NCI-H748 (cell line): ENCODE measurements around the gene EEF1A2.

ENCODE experiments used
- DNase-seq: peaks from one replicate; lab custom pipeline; 2025; ENCODE audit not compliant: unreplicated experiment; lab: John Stamatoyannopoulos, UW

EEF1A2 gene

GRCh38 chr20:63471717-63471980 is 27.2 kb downstream of the EEF1A2 start:
- peak; percentile 35 for DNase-seq

GRCh38 chr20:63471002-63471716 is 27.7 kb downstream of the EEF1A2 start:
- peak; percentile 5 for DNase-seq

DNA sequence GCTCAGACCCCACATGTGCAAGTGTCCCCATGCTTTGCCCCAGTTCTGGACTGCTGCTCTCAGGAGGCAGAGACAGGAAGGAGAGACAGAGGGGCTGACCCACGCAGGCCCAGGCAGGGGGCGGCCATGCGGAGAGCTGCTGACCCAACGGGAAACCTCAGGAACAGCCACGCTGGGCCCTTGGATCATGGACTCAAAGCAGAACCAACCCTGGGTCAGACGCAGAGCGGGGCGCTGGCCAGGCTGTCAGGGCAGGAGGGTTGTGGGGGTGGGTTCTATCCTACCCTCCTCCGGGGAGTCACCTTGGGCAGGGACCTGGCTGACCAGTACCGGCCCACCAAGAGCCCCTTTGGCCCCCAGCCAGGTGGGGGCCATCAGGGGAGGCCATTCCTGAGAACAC is 28.5 kb downstream of the EEF1A2 start:
- DNase-seq: no peak

DNA sequence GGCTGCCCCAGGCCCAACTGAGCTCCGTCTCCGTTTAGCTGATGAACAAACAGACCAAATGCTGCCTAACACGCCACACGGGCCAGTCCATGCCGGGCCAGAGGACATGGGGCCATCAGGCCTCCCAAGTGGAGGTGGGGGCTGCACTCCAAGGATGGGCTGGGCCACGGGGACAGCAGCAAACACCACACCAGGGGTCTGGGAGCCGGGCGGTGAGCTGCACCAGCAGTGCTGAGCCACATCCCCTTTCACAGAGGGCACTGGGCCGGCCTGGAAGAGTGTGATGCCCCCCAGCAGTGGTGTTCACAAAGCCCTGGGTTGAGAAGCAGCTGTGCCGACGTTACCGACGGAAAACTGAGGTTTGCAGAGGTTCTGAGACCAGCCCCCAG is 29.2 kb downstream of the EEF1A2 start:
- no peak for DNase-seq

- no peak for DNase-seq
Observed at GRCh38 chr20:63469019-63469712, 29.7 kb downstream of the EEF1A2 start.

DNA sequence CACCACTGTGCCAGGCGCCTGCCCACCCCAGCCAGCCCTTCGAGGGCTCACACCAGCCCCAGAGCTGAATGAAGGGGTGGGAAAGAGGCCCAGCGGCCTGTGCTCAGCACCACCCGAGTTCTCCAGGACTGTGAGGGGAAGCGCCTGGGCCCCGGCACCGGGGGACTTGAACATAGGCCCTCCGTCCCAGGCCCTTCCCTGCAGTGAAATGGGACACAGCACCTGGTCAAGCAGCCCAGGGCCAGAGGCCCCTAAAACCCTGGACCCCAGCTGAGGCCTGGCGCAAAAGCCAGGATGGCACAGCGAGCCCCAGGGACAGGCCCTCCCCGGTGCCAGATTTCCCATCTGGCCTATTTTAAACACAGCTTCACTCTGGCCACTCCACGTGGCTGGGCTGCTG is 30.5 kb downstream of the EEF1A2 start:
- no peak for DNase-seq

DNA sequence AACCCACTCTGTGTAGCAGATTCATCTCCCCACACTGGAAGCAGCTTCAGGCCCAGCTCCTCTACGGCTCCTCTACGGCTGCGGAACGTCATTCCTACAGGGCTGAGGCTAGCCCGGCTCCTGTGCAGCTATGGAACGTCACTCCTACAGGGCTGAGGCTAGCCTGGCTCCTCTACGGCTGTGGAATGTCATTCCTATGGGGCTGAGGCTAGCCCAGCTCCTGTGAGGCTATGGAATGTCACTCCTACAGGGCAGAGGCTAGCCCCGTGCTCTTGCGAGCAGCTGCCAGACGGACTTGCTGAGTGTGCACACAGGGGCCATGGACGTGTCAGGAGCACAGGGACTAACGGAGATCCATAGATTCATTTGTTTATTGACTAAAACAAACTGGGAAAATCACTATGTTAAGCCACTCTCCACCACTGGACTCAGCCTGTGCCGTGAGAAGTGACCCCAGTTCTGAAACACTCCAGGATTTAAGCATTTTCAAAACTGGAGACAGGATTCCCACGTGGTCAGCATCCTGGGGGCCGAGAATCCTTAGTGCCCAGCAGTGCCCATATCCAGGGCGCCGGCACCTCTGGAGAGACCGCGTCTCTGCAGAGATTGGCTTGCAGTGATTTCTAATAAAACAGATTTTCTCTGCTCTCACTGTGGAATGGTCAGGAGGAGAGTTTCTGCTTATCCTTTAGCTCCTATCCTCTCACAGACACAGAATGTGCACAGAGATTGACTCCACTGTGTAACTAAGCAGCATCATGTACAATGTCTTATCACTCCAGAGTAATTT is 31.4 kb downstream of the EEF1A2 start:
- DNase-seq: no peak

- DNase-seq: no peak
Observed at GRCh38 chr20:63466861-63467260, 32.0 kb downstream of the EEF1A2 start.

GRCh38 chr20:63466250-63466825 is 32.5 kb downstream of the EEF1A2 start:
- DNase-seq: no peak

DNA sequence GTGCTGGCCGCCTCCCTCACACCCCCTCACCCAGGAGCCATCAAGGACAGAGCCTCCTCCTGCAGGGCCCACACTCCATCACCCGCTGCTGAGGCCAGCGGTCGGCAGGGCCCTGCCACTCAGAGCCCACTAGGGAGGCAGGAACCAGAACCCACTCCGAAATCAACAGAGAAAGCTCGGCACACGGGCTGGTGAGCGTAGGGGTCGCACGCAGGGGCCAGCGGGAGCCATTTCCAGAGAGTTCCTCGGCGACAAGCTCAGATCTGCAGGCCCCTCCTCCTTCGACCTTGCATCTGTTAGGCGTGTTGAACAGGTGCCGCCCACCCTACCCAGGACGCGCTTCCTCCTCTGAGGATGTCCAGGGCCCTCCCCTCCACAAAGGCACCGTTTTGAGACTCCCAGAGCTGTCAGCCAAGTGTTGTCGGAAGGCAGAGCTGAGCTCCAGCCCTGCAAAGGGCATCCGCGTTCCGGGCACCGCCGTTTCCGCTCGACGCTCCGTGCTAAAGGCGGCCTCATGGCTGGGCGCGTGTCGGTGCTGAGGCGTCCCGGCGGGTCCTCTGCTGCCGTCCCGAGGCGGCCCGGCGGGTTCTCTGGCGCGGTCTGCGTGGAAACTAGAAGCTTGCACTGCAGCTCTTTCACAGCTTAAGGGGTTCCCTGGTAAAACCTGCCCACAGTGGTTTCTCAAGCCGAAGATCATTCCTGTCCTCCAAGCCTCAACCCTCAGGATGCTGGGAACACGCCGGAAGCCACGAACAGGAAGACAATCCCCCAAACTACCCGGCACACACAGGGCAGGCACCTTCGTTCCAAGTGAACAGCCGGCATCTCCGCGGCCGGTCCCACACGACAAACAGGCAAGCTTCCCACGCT is 33.3 kb downstream of the EEF1A2 start:
- no peak for DNase-seq

DNA sequence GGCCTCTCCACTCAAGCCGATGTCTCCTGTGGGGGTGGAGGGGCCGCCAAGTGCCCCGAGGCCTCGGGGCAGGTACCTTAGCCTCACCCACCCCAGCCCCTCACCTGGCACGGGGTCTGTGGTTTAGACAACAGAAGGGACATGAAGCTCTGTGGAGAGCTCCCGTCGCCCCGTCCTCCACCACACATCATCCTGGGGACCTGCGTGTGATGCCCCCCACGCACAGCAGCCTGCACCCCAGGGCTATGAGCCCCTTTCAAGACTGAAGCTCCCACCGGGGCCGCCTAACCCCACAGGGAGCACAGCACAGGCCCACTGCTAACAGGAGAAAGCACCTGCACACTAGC is 34.6 kb downstream of the EEF1A2 start:
- no peak for DNase-seq

DNA sequence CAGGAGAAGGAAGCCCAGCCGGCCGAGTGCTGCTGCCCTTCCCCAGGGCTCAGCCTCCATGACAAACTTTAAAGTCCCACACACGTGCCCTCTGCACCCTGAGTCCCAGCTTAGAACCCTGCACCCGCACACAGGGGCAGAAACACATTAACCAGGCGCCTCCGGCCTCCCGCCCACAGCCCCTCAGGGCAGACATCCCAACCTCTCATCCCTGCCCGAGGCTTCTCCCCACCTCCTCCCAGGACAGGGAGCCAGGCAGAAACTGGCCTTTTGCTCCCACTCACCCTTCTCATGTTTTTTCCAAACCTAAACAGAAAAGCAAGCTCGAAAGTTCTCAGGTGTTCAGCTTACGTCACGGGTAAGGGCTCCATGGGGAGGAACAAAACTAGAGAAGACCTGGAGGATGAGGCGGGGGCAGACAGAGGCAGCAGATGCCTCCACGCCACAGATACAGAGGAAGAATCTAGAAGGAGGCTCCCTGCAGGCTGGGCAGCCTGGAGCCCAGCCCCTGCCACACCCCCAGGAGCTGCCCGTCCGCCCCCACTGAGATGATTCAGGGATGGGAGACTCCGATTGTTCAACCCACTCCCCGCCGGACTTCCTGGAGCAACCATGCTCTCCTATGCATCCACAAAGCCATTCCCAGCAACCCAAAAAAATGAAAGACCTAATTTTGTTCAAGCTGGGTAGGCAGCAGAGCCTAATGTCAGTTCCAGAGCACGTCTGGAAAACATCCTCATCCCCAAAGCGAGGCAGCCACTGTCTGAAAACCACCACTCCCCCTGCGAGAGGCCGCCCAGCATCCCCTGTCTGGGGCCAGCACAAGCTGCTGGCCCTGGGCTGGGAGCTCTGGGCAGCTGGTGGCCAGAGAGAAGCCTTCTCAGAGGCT is 35.2 kb downstream of the EEF1A2 start:
- no peak for DNase-seq

- DNase-seq: no peak
Observed at GRCh38 chr20:63462244-63462643, 36.6 kb downstream of the EEF1A2 start.

GRCh38 chr20:63461104-63461763 is 37.6 kb downstream of the EEF1A2 start:
- no peak for DNase-seq

DNA sequence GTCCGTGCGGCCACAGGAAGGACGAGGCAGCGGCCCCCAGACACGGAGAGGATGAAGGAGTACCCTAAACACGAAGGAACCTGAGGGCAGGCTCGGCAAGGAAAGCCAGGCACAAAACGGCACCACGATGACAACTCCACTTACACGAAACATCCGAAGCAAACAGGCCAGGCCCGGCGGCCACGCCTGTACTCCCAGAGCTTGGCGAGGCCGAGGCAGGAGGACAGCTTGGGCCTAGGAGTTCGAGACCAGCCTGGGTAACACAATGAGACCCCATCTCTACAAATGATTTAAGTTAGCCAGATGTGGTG is 39.9 kb downstream of the EEF1A2 start:
- DNase-seq: no peak

DNA sequence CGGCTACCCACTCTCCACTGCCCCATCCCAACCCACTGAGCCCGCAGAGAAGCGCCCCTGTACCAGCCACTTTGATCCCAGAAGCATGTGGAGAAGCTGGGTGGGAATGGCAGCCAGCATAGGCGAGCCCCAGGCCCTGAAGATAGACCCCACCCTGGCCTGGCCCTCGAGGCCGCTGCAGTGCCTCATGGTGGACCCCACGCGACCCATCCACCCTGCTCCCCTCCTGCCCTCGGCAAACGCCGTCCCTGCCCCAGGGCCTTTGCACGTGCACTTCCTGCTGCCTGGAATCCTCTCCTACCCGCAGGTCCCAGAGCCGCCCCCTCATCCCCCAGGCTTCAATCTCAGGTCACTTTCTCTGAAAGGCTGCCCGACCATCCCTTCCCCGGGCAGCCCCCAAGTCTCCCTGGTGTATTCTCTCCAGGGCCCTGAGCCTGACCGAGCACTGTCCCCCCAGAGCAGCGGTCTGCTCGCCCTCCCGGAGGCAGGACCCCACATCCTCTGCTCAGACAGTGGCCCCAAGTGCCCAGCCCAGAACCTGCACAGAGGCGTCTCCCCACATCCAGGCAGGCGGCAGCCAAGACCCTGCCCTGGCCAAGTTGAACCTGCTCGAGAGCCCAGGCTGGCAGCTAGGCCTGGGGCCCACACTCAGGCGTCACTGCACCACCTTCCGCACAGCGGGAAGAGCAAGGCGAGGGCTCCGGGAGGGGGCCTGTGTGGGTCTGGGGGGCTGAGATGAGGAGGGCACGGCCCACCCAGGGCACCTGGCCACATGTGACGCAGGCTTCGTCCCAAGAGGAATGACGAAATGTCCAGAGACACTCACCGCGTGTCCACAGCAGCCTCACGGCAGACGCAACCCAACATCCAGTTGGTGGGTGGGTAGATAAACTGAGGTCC is 40.5 kb downstream of the EEF1A2 start:
- DNase-seq: no peak

- no peak for DNase-seq
Observed at GRCh38 chr20:63457737-63458136, 41.1 kb downstream of the EEF1A2 start.

DNA sequence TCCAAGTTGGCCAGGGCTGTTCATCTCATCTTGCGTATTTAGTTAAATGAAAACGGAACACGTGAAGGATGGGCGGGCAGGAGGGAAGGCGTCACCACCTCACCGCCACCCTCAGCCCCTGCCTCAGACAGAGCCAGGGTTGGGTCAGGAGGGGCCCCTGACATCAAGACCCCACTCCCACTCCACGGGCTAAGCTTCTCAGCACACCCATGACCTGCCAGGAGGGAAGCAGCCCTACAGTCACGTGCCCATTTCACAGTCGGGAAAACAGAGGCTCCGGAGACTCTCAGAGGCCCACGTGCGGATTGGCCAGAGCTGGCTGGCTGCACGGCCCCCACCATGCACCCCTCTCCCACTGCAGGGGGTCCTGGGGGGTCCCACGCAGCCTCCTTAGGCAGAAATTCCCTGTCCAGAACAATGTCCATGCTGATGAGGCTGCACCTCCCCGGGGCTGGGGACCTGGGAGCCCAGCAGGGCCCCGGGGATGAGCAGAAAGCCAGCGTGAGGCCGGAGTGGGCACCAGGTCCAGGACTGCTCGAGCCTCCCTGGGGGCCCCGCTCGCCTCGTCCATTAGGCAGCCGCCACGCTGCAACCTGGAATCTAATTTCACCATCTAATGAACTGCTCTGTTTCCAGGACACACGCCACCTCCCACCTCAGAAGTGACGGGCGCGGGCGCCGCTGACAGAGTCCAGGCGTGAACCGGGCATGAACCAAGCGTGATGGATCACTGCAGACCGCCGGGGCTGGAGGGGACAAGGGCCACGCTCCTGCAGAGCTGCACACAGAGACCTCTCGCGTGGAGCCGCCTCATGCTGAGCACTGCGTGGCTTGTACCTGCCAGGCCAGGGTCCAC is 42.2 kb downstream of the EEF1A2 start:
- DNase-seq: peak; percentile 19
